CD14-positive monocyte (primary cell): ENCODE results near the gene FAU. TPM values are rescaled to one million over a fixed set of nuclear protein-coding genes. Genes with fewer than 3 reads are reported as not detected.
A peak's percentile ranks its signal among the peaks of the same experiment; 100 is the strongest.

ENCODE experiments used
- DNase-seq, 3 donors: peaks; one replicate each; pipeline ENCODE4 v3.0.0-alpha.2; 2011 to 2022
- H2AFZ ChIP-seq: 2 replicates; pipeline ENCODE4 v1.6.0; 2012; ENCODE audit warnings: mild to moderate bottlenecking, low read depth, low read length, inconsistent platforms; ENCODE audit not compliant: insufficient read depth, poor library complexity, severe bottlenecking
- H3K27ac ChIP-seq, 2 donors: 1 replicate in 1 of 2; 2 replicates in 1 of 2; pipeline ENCODE4 v1.5.1; 2012 to 2013; ENCODE audit warnings: low read length in 2 of 2, control low read depth in 1 of 2, inconsistent platforms in 1 of 2, low read depth in 1 of 2, mild to moderate bottlenecking in 1 of 2
- H3K27me3 ChIP-seq, 2 donors: one replicate each; pipeline versions ENCODE4 v1.6.0 to v1.6.1; 2011 to 2013; ENCODE audit warnings: low read length in 2 of 2; ENCODE audit not compliant: control insufficient read depth in 2 of 2, insufficient read depth in 2 of 2
- H3K36me3 ChIP-seq, 2 donors: replicated peaks in 1 of 2; 1 replicate in 1 of 2; 2 replicates in 1 of 2; pipeline versions ENCODE4 v1.5.1 to v1.6.1; 2012 to 2013; ENCODE audit warnings: low read length in 2 of 2, control low read depth in 1 of 2, inconsistent platforms in 1 of 2, mild to moderate bottlenecking in 1 of 2; ENCODE audit not compliant: insufficient read depth in 2 of 2, control insufficient read depth in 1 of 2
- H3K4me1 ChIP-seq, 2 donors: 1 replicate in 1 of 2; 2 replicates in 1 of 2; pipeline versions ENCODE4 v1.5.1 to v1.6.1; 2012 to 2013; ENCODE audit warnings: low read length in 2 of 2, control low read depth in 1 of 2, inconsistent platforms in 1 of 2, mild to moderate bottlenecking in 1 of 2, moderate library complexity in 1 of 2; ENCODE audit not compliant: insufficient read depth in 2 of 2, control insufficient read depth in 1 of 2
- H3K4me2 ChIP-seq: replicated peaks from 2 replicates; pipeline ENCODE3; 2012; ENCODE audit warnings: low read length, moderate library complexity, mild to moderate bottlenecking; ENCODE audit not compliant: poor library complexity, severe bottlenecking; ENCODE audit errors: extremely low read depth
- H3K4me3 ChIP-seq, 3 experiments: fragments of 200-600 bp in 1 of 3; sonication (generic) in 1 of 3; replicated peaks in 1 of 3; 1 replicate in 2 of 3; 2 replicates in 1 of 3; pipeline ENCODE4 v1.5.1; 2011 to 2013; ENCODE audit warnings: low read length in 3 of 3, mild to moderate bottlenecking in 3 of 3, control low read depth in 2 of 3, low read depth in 2 of 3, inconsistent platforms in 1 of 3, moderate library complexity in 1 of 3
- H3K79me2 ChIP-seq: 2 replicates; pipeline ENCODE4 v1.6.0; 2012; ENCODE audit warnings: mild to moderate bottlenecking, control low read depth, inconsistent platforms, low read length, moderate library complexity; ENCODE audit not compliant: insufficient read depth
- H3K9ac ChIP-seq: 2 replicates; pipeline ENCODE4 v1.6.0; 2017; ENCODE audit warnings: low read length, mild to moderate bottlenecking; ENCODE audit not compliant: insufficient read depth, poor library complexity, severe bottlenecking
- H3K9me3 ChIP-seq, 2 donors: replicated peaks in 1 of 2; 1 replicate in 1 of 2; 2 replicates in 1 of 2; pipeline versions ENCODE4 v1.5.1 to v1.6.1; 2012 to 2013; ENCODE audit warnings: low read length in 2 of 2, control low read depth in 1 of 2; ENCODE audit not compliant: control insufficient read depth in 1 of 2, insufficient read depth in 1 of 2
- H4K20me1 ChIP-seq: 2 replicates; pipeline ENCODE4 v1.6.0; 2012; ENCODE audit warnings: mild to moderate bottlenecking, low read length, control low read depth, moderate library complexity; ENCODE audit not compliant: insufficient read depth
- H3K27ac Mint-ChIP-seq, 7 donors: one replicate each; pipeline ENCODE4 v1.8.0; 2020; ENCODE audit warnings: mild to moderate bottlenecking in 7 of 7, mixed read lengths in 7 of 7, moderate library complexity in 6 of 7, inconsistent platforms in 2 of 7
- H3K27me3 Mint-ChIP-seq, 3 donors: one replicate each; pipeline ENCODE4 v1.8.0; 2021 to 2022; ENCODE audit warnings: low read depth in 3 of 3, mild to moderate bottlenecking in 3 of 3, mixed read lengths in 3 of 3, moderate library complexity in 3 of 3, inconsistent platforms in 1 of 3
- H3K36me3 Mint-ChIP-seq, 2 donors: one replicate each; pipeline ENCODE4 v1.8.0; 2020; ENCODE audit warnings: mixed read lengths in 2 of 2, inconsistent platforms in 1 of 2, mild to moderate bottlenecking in 1 of 2
- H3K4me1 Mint-ChIP-seq: one replicate; pipeline ENCODE4 v1.8.0; 2020; ENCODE audit warnings: mild to moderate bottlenecking, mixed read lengths
- H3K4me3 Mint-ChIP-seq, 2 donors: one replicate each; pipeline ENCODE4 v1.8.0; 2020; ENCODE audit warnings: mild to moderate bottlenecking in 2 of 2, mixed read lengths in 2 of 2, moderate library complexity in 1 of 2
- H3K9me3 Mint-ChIP-seq, 7 donors: one replicate each; pipeline ENCODE4 v1.8.0; 2020 to 2022; ENCODE audit warnings: mixed read lengths in 7 of 7, mild to moderate bottlenecking in 6 of 7, moderate library complexity in 6 of 7, inconsistent platforms in 2 of 7
- CTCF ChIP-seq: fragments of 200-600 bp; IDR thresholded peaks from one replicate; pipeline ENCODE4 v1.8.0; 2022; ENCODE audit warnings: antibody characterized with exemption, mild to moderate bottlenecking
- WGBS: methylation state at CpG from one replicate; pipeline ENCODE4 v1.1.5; 2013; ENCODE audit warnings: missing lambda C conversion rate; ENCODE audit not compliant: insufficient coverage; 5-methylcytosine and 5-hydroxymethylcytosine counted together
- intact Hi-C, 2 donors: fragments of 100-400 bp; cut with micrococcal nuclease; formaldehyde crosslinking; loops; one replicate each; pipeline versions ENCODE4 v1.15.0 to v1.15.1; 2023
- polyA plus RNA-seq, 3 donors: library from polyadenylated mRNA; depleted of rRNA in 1 of 3; unstranded in 2 of 3; stranded (reverse) in 1 of 3; fragments of 300-500 nt in 2 of 3; fragments of >200 nt in 1 of 3; fragmentation: Illumina TruSeq in 2 of 3; gene quantifications; 1 replicate in 2 of 3; 2 replicates in 1 of 3; pipeline ENCODE4 v1.2.3, GENCODE V29; 2012 to 2021

FAU gene
- polyA plus RNA-seq, 3 donors = 668 to 818 (median 799) TPM

GRCh38 chr11:65102142-65103095, 19.5 kb downstream of the FAU start:
- H3K4me3 Mint-ChIP-seq = no peak overlapping the region
- H3K9ac ChIP-seq = no peak overlapping the region
- no peaks in the 10 kb centered on the region for H3K9me3 Mint-ChIP-seq
- peaks cover 0 to 7% of the 10 kb centered on the region in 2 donors for H3K4me1 ChIP-seq
- no peak overlapping the region for H3K4me2 ChIP-seq
- H4K20me1 ChIP-seq = no peaks in the 10 kb centered on the region
- no peak overlapping the region for H3K27ac ChIP-seq
- DNase-seq = no peak
- no peak for TF ChIP-seq CTCF
- no peaks in the 10 kb centered on the region for H3K9me3 ChIP-seq
- peaks cover 5% of the 10 kb centered on the region for H3K4me1 Mint-ChIP-seq
- H3K27ac Mint-ChIP-seq = no peak overlapping the region
- H3K27me3 ChIP-seq = no peaks in the 10 kb centered on the region
- H3K36me3 ChIP-seq = peaks cover 14 to 69% of the 10 kb centered on the region in 2 donors
- H3K36me3 Mint-ChIP-seq = peaks cover 33 to 48% of the 10 kb centered on the region in 2 donors
- no peak overlapping the region for H3K4me3 ChIP-seq
- peaks cover 32% of the 10 kb centered on the region for H3K79me2 ChIP-seq
- intact Hi-C loops = no loop called here
- no peaks in the 10 kb centered on the region for H3K27me3 Mint-ChIP-seq
- 100% methylated on average over 5 of the region's 8 CpGs for WGBS
- no peak overlapping the region for H2AFZ ChIP-seq

GRCh38 chr11:65100674-65101350, 21.1 kb downstream of the FAU start:
- no peak overlapping the region for H3K27ac Mint-ChIP-seq
- Histone ChIP-seq H3K36me3 (peaks cover 12 to 55% of the 10 kb centered on the region in 2 donors), H3K4me3 (no peak overlapping the region), H3K79me2 (peaks cover 40% of the 10 kb centered on the region), H3K4me2 (no peak overlapping the region), H3K4me1 (peaks cover 6 to 16% of the 10 kb centered on the region in 2 donors), H4K20me1 (peaks cover 4% of the 10 kb centered on the region), H3K27me3 (no peaks in the 10 kb centered on the region), H3K9me3 (no peaks in the 10 kb centered on the region), H2AFZ (no peak overlapping the region), H3K27ac (no peak overlapping the region), H3K9ac (no peak overlapping the region)
- H3K36me3 Mint-ChIP-seq = peaks cover 24 to 37% of the 10 kb centered on the region in 2 donors
- H3K27me3 Mint-ChIP-seq = no peaks in the 10 kb centered on the region
- TF ChIP-seq CTCF = peak; percentile 20
- H3K4me3 Mint-ChIP-seq = no peak overlapping the region
- no peak for DNase-seq
- WGBS = 100% methylated on average over 2 of the region's 6 CpGs
- H3K9me3 Mint-ChIP-seq = peaks cover 0 to under 1% (median 0%) of the 10 kb centered on the region in 7 donors
- intact Hi-C loops = no loop called here
- H3K4me1 Mint-ChIP-seq = peaks cover 12% of the 10 kb centered on the region
